Measurements from ENCODE around the gene GTF3C6.

The GTF3C6 gene

GRCh38 chr6:110958329-110959192 is at the start of gene GTF3C6 (continued):
- TF ChIP-seq ZNF26 (tag by site-specific recombination; IDR thresholded peaks at IDR 0.05) (no peak), ZNF423 (tag by site-specific recombination; IDR thresholded peaks at IDR 0.05) (no peak), BCL11A (tag by site-specific recombination; IDR thresholded peaks at IDR 0.05; ENCODE audit: low read depth) (no peak), YY1 (tag by site-specific recombination; IDR thresholded peaks at IDR 0.05) (peak; percentile 98), ZNF211 (tag by site-specific recombination; IDR thresholded peaks at IDR 0.05; ENCODE audit: low read depth) (no peak), ZXDB (tag by site-specific recombination; IDR thresholded peaks at IDR 0.05) (peak; percentile 95), ZNF660 (tag by site-specific recombination; IDR thresholded peaks at IDR 0.05) (peak; percentile 62; the same call in 1 of the 2 replicates), ZNF473 (tag by site-specific recombination; IDR thresholded peaks at IDR 0.05) (no peak), ZNF677 (tag by site-specific recombination; IDR thresholded peaks at IDR 0.05) (no peak), ZNF626 (tag by site-specific recombination; IDR thresholded peaks at IDR 0.05) (no peak), ZNF266 (tag by site-specific recombination; IDR thresholded peaks at IDR 0.05; ENCODE audit: low read depth) (no peak), HIC1 (tag by site-specific recombination; IDR thresholded peaks at IDR 0.05) (peak; percentile 58), ZNF398 (tag by site-specific recombination; IDR thresholded peaks at IDR 0.05) (no peak), ZNF114 (tag by site-specific recombination; IDR thresholded peaks at IDR 0.05) (no peak), ZNF561 (tag by site-specific recombination; IDR thresholded peaks at IDR 0.05; ENCODE audit: borderline replicate concordance) (peak; percentile 66; the same call in 1 of the 2 replicates), ZNF146 (tag by site-specific recombination; IDR thresholded peaks at IDR 0.05) (0 out of 2 replicates have a peak, but pooled peaks have one; percentile 34), ZNF18 (tag by site-specific recombination; IDR thresholded peaks at IDR 0.05) (no peak), ZNF10 (tag by site-specific recombination; IDR thresholded peaks at IDR 0.05) (0 out of 2 replicates have a peak, but pooled peaks have one; percentile 36), WT1 (tag by site-specific recombination; IDR thresholded peaks at IDR 0.05) (peak; percentile 60; the same call in 1 of the 2 replicates), ZBTB49 (tag by site-specific recombination; IDR thresholded peaks at IDR 0.05; ENCODE audit: low read depth) (no peak), ZBTB6 (tag by site-specific recombination; IDR thresholded peaks at IDR 0.05) (no peak), ZNF157 (tag by site-specific recombination; IDR thresholded peaks at IDR 0.05) (no peak), SCRT1 (tag by site-specific recombination; IDR thresholded peaks at IDR 0.05; ENCODE audit: borderline replicate concordance) (no peak), ZNF692 (tag by site-specific recombination; IDR thresholded peaks at IDR 0.05) (peak; percentile 89), ZNF324 (tag by site-specific recombination; IDR thresholded peaks at IDR 0.05) (peak; percentile 93), ZNF555 (tag by site-specific recombination; conservative IDR thresholded peaks at IDR 0.05) (no peak), ZBTB48 (tag by site-specific recombination; IDR thresholded peaks at IDR 0.05) (peak; percentile 40; the same call in 1 of the 2 replicates)
